Pulmonary artery endothelial cell (primary cell): ENCODE results near the gene EIF4A3. TPM values are rescaled to one million over a fixed set of nuclear protein-coding genes. Genes with fewer than 3 reads are reported as not detected.

Source experiments
- DNase-seq: peaks from one replicate; pipeline ENCODE4 v3.0.0-alpha.2; 2011; ENCODE audit warnings: low read depth, low spot score
- total RNA-seq: library from RNA; depleted of rRNA; stranded (reverse); fragments of >200 nt; gene quantifications from 2 replicates; pipeline ENCODE4 v1.2.3, GENCODE V29; 2014

EIF4A3 gene
- total RNA-seq, 1 donor from 2014 or later = 119 TPM

DNA sequence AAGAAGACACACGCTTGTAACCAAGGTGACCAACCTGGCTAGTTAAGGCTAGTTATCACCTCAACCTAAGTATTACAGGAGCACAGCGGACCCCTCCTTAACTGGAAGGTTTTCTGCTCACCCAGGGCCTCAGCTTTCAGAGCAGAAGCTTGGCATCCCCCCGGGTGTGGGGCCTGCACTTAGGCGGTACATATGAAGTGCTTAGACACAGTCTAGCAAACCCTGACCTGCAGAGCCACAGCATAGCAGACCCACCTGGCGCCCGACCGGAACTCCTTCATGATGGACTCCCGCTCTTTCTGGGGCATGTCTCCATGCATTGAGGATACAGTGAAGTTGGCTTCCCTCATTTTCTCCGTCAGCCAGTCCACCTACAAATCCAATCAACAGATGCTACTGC, 9.8 kb downstream of the EIF4A3 start:
- DNase-seq = no peak

DNA sequence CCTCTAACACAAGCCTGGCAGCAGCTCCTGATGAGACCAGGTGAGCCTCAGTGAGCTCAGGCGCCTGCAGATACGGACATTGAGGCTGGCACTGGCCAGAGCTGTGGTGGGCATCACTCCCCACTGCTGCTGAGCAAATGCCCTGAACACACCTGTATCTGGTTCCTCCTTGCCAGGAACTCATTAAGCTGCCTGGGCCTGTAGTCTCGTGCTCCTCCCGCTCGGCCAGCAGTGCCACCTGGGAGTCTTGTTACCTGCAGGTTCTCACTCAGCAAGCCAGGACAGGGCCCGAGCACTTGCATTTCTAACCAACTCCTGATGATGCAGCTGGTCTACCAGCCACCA, 13.3 kb downstream of the EIF4A3 start:
- no peak for DNase-seq

DNA sequence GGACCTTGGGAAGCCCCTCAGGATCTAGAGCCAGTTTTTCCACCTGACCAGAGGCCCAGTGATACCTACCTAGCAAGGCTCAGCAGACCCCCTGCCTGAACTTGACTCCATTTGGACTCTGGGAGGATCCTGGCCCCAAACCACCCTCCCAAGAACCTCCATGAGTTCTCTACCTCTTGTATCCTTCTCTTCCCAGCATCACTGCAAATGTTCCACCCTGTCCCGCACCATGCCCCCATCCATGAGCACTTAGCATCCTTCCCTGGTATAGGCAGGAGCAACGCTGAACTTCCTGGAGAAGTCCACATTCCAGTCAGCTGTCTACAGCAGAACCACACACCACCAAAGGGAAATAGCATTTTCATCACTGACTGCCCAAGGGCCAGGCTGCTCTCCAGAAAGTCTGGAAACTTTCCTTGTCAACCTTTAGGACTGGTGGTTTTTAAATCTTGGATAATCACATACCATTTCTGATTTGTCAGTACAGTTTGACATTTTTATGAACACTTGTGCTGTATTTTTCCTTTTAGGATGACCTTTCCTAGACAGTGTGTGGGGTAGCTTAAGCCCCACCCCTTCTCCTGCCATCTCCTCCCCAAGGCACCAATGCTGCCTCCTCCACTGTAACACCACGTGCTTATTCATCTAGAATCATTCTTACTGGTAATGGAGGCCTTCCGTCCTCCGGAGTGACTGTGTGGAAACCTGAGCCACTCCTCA, 13.9 kb downstream of the EIF4A3 start:
- no peak for DNase-seq

DNA sequence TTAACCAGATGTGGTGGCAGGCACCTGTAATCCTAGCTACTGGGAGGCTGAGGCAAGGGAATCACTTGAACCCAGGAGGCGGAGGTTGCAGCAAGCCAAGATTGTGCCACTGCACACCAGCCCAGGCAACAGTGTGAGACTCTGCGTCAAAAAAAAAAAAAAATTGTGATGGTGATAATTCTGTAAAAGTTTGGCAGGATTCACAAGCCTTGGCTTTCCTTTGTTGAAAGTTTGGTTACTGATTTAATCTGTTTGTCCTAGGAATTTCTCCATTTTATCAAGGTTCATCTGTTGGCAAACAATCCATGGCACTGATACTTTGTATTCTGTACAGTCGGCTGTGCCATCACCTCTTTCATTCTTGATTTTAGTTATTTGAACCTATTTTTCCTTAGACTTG, 15.9 kb downstream of the EIF4A3 start:
- DNase-seq = no peak

DNA sequence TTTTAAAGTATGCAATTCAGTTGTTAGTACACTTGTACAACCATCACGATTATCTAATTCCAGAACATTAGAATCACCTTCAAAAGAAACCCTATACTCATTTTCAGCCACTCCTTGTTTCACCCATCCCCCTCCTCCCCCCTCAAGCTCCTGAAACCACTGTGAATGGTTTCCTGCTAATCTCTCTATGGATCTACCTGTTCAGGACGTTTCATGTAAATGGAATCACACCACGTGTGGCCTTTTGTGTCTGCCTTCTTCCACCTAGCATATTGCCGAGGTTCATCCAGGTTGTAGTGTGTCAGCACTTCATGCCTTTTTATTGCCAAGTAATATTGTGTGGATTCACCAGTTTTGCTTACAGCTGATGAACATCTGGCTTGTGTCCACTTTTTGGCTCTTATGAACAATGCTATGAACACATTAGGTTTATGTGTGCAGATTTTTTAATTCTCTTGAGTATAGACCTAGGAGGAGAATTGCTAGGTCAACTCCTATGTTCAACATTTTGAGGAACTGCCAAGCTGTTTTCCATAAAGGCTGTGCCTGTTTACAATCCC, 17.8 kb downstream of the EIF4A3 start:
- DNase-seq = no peak

DNA sequence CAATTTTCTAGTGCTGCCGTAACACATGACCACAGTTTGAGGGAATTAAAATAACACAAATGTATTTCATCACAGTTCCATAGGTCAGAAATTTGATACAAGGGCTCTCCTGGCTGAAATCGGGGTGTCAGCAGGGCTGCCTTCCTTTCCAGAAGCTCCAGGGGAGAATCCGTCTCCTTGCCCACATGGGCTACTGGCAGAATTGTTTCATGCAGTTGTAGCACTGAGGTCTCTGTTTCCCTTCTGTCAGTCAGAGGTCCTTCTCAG, 20.5 kb downstream of the EIF4A3 start:
- DNase-seq = no peak

DNA sequence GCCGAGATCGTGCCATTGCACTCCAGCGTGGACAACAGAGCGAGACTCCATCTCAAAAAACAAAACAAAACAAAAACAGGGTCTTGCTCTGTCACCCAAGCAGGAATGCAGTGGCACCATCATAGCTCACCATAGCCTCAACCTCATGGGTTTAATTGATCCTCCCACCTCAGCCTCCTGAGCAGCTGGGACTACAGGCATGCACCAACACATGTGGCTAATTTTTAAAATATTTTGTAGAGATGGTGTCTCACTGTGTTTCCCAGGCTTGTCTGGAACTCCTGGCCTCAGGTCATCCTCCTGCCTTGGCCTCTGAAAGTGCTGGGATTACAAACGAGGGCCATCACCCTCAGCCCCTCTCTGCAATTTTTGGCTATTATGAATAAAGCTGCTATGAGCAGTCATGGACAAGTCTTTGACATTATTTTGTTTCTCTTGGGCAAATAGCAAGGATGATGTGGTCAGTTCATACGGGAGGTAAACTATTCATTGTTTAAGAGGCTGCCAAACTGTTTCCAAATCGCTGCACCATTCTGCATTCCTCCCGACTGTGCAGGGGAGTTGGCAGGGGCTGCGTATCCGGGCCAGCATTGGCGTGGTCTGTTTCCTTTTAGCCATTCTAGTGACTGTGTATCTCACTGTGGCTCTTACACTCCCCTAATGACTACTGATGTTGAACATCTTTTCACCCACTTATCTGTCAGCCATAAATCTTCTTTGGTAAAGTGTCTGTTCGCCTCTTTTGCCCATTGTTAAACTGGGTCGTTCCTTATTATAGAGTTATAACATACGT, 21.1 kb downstream of the EIF4A3 start:
- no peak for DNase-seq

DNA sequence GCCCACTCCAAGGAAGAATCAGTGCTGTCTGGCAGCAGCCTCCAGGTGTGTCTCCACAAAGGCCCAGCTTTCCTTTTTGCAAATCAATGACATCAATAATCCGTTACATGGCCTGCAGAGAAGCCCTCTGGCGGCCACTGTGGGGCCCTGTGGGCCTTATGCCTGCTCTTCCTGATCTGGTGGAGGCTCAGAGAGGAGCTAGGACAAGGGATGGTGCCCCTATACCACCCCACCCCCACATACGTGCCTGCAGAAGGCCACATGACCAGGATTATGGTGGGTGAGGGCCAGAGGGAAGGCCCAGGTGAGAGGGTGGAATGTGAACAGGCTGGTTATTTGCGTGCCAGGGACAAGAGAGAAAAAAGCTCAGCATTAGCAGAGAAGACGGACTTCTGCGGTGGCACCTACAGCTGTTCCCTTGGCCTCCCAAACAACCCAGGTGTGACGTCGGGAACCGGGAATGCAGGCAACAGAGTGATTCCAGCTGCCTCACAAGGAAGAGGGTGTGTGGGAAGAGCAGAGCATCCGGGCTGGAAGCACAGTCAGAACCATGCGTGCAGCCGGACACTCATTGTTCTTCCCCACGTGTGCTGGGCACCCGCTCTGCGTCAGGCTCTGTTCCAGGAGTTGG, 22.5 kb downstream of the EIF4A3 start:
- no peak for DNase-seq

DNA sequence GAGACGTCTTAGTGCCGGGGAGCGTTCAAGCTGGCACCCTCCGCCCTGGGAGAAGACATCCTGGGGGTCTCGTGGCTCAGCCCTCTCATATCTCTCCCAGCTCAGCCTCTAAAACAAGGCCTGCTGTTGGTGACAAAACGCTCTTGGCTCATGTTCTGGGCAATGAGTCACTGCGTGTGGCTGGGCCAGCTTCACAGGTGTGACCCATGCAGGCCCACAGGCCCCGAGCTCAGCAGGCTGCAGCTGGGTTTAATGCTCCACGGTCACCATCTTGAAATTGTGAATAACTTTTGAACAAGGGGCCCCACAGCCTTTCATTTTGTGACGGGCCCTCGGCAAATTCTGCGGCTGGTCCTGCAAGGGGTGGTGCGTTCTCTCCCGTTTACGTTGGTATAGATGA, 23.1 kb downstream of the EIF4A3 start:
- DNase-seq = no peak

DNA sequence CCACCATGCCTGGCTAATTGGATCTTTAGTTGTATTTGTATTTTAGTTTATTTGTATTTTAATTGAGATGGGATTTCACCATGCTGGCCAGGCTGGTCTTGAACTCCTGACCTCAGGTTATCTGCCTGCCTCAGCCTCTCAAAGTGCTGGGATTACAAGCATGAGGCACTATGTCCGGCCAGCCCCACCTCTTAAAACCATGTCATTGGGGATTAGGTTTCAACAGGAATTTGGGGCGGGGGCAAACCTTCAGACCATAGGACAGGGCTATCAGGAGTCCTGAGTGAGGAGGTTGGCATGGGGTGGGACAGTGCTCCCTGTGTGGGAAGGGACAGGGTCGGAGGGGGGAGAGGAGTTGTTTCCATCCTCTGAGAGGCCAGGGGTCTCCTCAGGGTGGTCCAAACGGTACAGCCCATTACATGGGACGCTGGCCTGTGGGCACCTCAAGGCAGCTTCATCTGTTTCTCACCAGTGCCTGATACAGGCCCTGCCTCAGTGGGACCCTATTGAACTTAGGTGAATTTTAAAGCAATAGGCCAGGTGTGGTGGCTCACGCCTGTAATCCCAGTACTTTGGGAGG, 23.9 kb downstream of the EIF4A3 start:
- no peak for DNase-seq

DNA sequence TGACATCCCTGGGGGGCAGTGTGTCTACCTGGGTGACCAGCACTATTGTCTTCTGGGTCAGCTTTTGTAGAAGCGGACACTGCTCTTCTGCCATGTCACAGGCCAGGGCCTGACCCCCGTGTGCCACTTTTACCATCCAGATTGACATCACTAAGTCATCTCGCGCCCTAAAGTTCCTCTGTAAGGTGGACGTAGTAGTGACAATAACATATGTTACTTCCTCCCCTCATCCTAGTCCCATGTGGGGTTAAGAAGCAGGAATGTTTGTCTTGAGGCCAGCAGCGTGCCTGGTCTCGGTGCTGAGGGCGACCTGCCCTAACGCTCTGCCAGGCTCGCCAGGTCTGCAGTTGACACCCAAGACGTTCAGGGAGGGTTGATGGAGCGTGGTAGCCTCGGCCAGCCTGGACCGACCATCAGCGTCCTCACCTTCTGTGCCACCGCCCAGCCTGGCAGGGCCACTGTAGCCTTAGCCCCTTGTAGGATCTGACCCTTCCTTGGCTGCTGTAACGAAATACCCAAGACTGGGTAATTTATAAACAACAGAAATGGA, 24.8 kb downstream of the EIF4A3 start:
- DNase-seq = no peak

DNA sequence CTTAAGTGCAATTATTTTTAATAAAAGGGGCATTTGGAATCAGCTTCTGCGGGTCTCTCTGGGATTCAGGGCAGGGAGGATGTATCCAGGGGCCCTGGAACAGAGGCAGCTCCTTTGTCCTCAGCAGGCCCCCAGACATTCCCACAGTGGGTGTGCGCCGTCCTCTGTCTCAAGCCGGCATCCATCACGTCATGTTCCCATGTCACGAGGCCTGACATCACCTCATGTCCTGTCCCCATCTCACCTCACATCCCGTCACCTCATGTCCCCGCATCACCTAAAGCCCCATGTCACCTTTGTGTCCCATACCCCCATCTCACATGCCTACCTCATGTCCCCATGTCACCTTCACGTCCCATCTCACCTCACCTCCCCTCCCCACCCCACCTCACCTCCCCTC, 27.1 kb downstream of the EIF4A3 start:
- DNase-seq = no peak

DNA sequence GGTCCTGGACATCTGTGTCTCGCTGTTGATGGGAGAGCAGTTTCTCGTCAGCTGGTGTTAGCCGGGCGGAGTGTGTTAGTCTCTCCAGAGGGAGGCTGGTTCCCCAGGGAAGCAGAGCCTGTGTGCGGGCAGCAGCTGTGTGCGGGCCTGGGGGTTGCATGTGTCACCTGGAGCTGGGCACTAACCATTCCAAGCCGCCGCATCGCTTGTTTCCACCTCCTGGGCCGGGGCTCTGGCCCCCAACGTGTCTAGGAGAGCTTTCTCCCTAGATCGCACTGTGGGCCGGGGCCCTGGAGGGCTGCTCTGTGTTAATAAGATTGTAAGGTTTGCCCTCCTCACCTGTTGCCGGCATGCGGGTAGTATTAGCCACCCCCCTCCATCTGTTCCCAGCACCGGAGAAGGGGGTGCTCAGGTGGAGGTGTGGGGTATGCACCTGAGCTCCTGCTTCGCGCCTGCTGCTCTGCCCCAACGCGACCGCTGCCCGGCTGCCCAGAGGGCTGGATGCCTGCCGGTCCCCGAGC, 27.6 kb downstream of the EIF4A3 start:
- DNase-seq = no peak

DNA sequence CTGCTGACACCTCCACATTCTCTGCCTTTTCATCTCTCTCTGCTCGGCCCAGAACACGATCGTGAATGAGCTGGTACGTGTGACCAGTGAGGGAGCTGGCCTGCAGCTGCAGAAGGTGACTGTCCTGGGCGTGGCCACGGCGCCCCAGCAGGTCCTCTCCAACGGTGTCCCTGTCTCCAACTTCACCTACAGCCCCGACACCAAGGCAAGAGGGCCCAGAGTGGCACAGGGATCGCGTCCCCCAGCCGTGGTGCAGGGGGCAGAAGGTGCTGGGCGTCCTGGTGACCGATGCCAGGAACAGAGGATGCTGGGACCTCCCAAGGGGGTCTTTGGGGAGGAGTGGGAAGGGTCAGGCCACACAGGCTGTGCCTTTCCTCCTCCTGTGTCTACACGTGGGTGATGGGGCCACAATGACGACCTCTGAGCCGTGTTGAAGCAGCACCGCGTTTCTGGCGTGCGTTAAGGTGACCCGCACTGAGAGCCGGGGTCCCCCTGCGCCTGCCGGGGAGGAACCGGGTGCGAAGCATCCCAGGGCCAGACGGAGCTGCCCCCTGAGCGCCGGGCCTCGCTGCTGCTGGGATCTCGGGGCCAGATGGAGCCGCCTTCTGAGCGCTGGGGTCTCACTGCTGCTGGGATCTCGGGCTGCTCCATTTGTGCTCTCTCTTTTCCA, 28.2 kb downstream of the EIF4A3 start:
- no peak for DNase-seq

DNA sequence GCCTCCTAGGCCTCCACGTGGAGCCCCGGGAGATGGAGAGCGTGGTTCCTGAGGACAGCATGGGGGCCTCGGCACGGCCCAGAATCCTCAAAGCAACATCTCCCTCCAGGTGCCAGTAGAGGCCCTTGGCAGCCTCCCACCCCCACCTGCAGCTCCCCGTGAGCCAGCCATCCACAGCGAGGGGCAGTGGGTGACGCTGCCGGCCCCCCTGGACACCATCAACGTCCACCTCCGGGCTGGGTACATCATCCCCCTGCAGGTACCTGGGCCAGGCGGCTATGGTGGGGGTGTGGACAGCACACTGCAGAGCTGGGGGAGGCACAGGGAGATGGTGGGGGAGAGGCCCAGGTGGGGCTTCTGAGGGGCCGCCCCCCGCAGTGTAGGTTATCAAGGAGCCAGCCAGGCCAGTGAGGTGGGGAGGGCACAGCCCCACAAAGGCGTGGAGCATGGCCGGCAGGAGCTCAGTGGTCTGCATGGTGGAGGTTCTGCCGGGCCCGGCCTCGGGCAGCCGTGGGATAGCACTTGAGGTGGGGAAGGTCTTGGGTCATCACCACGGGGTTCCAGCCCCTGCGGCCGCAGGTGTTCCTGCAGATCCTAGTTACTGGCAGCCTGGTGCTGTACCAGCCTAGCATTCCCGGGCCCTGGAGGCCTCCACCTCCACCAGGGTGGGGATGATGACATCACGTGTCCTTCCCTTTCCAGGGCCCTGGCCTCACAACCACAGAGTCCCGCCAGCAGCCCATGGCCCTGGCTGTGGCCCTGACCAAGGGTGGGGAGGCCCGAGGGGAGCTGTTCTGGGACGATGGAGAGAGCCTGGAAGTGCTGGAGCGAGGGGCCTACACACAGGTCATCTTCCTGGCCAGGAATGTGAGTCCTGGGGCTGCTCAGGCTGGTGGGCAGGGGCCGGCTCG, 29.2 kb downstream of the EIF4A3 start:
- no peak for DNase-seq

DNA sequence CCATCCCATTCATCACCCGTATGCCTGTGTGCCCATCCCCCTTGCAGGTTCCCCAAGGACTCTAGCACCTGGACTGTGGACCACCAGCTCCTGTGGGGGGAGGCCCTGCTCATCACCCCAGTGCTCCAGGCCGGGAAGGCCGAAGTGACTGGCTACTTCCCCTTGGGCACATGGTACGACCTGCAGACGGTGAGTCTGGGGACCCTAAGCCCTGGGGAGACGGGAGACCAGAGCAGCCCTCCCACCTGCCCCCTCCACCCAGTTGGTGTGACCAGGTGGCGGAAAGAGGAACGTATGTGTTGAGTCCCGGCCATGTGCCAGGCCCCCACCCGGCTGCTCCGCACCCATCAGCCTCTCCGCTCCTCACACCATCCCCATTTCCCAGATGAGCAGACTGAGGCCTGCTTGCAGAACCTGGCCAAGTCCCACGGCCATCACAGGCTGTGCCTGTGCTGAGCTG, 30.0 kb downstream of the EIF4A3 start:
- DNase-seq = no peak

DNA sequence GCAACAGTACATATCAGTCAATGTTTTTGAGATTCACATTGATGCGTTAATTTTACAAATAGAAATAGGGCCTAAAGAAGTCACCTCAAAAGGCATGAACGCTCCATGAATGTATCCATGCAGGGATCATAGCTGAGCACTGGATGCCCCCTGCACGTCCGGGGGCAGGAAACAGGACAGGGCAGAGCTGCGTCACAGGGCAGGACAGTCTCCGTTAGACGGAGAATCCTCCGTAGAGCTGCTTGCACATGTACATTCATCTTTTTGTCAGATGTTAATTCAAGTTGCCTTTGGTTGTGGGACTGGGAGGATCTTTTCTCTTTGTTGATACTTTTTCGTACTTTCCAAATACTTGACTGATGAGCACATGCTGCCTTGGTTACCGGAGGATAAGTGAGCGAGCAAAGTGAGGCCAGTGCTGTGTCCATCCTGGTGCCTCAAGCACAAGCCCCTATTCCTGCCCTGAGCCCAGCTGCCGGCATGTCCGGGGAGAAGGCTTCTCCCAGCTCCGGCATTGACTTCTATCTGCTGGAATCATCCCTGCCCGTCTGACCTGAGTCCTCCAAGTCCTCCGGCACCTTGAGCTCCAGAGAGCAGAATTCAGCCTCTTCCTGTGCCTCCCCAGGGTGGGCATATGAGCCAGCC, 30.5 kb downstream of the EIF4A3 start:
- DNase-seq = no peak

DNA sequence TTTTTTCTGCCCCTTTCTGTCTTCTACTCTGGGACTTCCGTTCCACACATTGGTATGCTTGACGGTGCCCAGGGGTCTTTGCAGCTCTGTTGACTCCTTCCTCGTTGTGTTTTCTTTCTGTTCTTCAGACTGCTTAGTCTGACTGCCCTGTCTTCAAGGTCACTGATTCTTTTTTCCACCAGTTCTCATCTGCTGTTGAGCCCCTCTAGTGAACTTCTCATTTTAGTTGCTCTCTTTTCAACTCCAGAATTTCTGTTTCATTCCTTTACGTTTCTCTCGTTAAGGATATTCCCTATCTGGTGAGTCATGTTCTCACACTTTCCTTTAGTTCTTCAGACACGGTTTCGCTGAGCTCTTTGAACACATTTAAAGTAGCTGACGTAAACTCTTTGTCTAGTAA, 31.8 kb downstream of the EIF4A3 start:
- DNase-seq = no peak

DNA sequence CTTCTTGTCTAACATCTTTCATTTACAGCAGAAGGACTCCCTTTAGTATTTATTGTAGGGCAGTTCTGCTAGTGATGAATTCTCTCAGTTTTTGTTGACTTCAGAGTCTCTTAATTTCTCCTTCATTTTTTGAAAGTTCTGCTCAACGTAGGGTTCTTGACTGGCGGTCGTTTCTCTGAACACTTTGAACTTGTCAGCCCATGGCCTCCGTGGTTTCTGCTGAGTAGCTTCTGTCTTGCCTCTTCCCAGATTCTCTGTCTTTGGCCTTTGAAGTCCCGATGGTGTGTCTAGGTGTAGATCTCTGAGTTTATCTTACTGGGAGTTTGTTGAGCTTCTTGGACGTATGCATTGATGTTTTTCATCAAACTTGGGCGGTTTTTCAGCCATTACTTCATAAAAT, 32.2 kb downstream of the EIF4A3 start:
- DNase-seq = no peak
